ENCODE measurements around the gene NAA40. TPM values are rescaled to one million over a fixed set of nuclear protein-coding genes. Genes with fewer than 3 reads are reported as not detected.
A peak's percentile ranks its signal among the peaks of the same experiment; 100 is the strongest.

NAA40 gene
- total RNA-seq, 1 experiment from 2014 or later, result 44.4 TPM

GRCh38 chr11:63979426-63979825, 40.6 kb downstream of the NAA40 start:
- no peak overlapping the region for H2BK15ac ChIP-seq (ENCODE audit: low read depth, low read length)
- Mint-ChIP-seq H3K9me3 (peaks cover 0 to 1% of the 10 kb centered on the region in 2 experiments; a peak in 3 of 5 replicates), H3K36me3 (ENCODE audit: insufficient read depth in 1 of 3, low read depth in 3 of 3) (peaks cover 12 to 19% (median 13%) of the 10 kb centered on the region in 3 experiments; a peak in 6 of 7 replicates), H3K27me3 (ENCODE audit: low read depth) (no peaks in the 10 kb centered on the region), H3K4me3 (no peak overlapping the region), H3K4me1 (peaks cover 25 to 27% of the 10 kb centered on the region in 2 experiments), H3K27ac (peak overlapping the region in 2 of 3 experiments; percentile 76 to 92; a peak in 2 of 7 replicates)
- H2BK5ac ChIP-seq (ENCODE audit: insufficient read length, low read length), result no peak overlapping the region
- no peak overlapping the region for H4K91ac ChIP-seq (ENCODE audit: insufficient read length, low read depth, low read length)
- no peaks in the 10 kb centered on the region for H3K23me2 ChIP-seq (ENCODE audit: insufficient read length, low read depth, low read length, poor library complexity, severe bottlenecking)
- H3K14ac ChIP-seq (ENCODE audit: insufficient read depth, low read length), result no peak overlapping the region
- H3K9ac ChIP-seq (ENCODE audit: extremely low read depth, insufficient read length, low read length), result no peak overlapping the region
- no peak overlapping the region for H2AK5ac ChIP-seq (ENCODE audit: insufficient read length, low read length)
- H2BK12ac ChIP-seq (ENCODE audit: insufficient read length, low read depth, low read length), result no peak overlapping the region
- H2BK120ac ChIP-seq (ENCODE audit: low read depth, low read length, poor library complexity, severe bottlenecking), result no peak overlapping the region
- no peak overlapping the region for H3K27ac ChIP-seq (ENCODE audit: insufficient read length, low read depth, low read length)
- no peak overlapping the region for H3K4me2 ChIP-seq (ENCODE audit: insufficient read depth, insufficient read length, low read length)
- H2AFZ ChIP-seq (ENCODE audit: low read length), result no peak overlapping the region
- no peak overlapping the region for H4K8ac ChIP-seq (replicated peaks; ENCODE audit: insufficient read length, low read depth, low read length)
- H3K56ac ChIP-seq (ENCODE audit: insufficient read length, low read depth, low read length), result no peak overlapping the region
- no peak overlapping the region for H3K23ac ChIP-seq (ENCODE audit: insufficient read length, low read depth, low read length)
- no peaks in the 10 kb centered on the region for H4K20me1 ChIP-seq (ENCODE audit: control insufficient read depth, insufficient read depth, insufficient read length)
- no peak overlapping the region for H2BK20ac ChIP-seq (ENCODE audit: low read depth, low read length, poor library complexity, severe bottlenecking)
- H3K27me3 ChIP-seq (ENCODE audit: insufficient read depth, low read length), result no peaks in the 10 kb centered on the region
- no peaks in the 10 kb centered on the region for H3K79me1 ChIP-seq (ENCODE audit: insufficient read depth, low read depth, low read length, poor library complexity, severe bottlenecking)
- TF ChIP-seq CTCF (conservative IDR thresholded peaks at IDR 0.05), result no peak
- H4K5ac ChIP-seq (ENCODE audit: insufficient read length, low read depth, low read length), result no peak overlapping the region
- WGBS (ENCODE audit: extremely low coverage, insufficient read length, low lambda C conversion rate), result no CpG with 5 or more reads among the region's 5 CpGs
- no peak for DNase-seq
- H3K79me2 ChIP-seq (ENCODE audit: insufficient read depth, low read length), result peaks cover 9% of the 10 kb centered on the region; the same call in 1 of the 2 replicates
- H3T11ph ChIP-seq (ENCODE audit: low read length), result no peak overlapping the region
- no peaks in the 10 kb centered on the region for H3K9me3 ChIP-seq (ENCODE audit: control insufficient read depth, low read depth, low read length)
- H3K4ac ChIP-seq (ENCODE audit: low read depth, low read length), result no peak overlapping the region
- no peak overlapping the region for H3K18ac ChIP-seq (ENCODE audit: insufficient read length, low read depth, low read length)
- peaks cover 11% of the 10 kb centered on the region; the same call in 1 of the 2 replicates for H3K4me1 ChIP-seq (ENCODE audit: insufficient read depth, low read length)

Data from H9 (cell line).